DMS 273 (cell line): ENCODE measurements around the gene VMP1.
A peak's percentile ranks its signal among the peaks of the same experiment; 100 is the strongest.
"Not testable (repeated sequence)": the region's sequence is repeated elsewhere in the genome, so short reads cannot be mapped to it uniquely, and the experiment has no call there.

Experiments
- DNase-seq: peaks from one replicate; lab custom pipeline; 2025; ENCODE audit not compliant: unreplicated experiment; lab: John Stamatoyannopoulos, UW

Gene VMP1

DNA sequence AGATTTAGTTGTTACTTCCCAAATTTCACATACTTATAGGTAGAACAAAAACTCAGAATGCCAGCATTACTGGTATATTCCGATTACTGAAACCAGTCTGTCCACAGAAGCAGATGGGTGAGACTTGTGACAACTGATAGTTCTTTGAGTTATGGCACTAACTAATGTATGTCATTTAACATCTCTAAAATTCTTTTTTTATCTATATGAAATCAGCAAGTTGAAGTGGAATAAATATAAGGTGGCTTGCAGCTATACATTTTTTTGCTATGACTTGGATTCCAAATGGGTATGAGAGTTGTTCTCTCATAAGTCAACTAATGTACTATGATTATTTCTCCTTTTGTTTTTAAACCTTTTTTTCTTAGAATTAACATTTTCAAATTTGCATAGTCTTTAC is 69.1 kb downstream of the VMP1 start:
- DNase-seq: no peak

- DNase-seq: no peak
Observed at GRCh38 chr17:59777033-59777432, 69.6 kb downstream of the VMP1 start.

- no peak for DNase-seq
Observed at GRCh38 chr17:59778996-59779395, 71.5 kb downstream of the VMP1 start.

GRCh38 chr17:59779521-59779920 is 72.1 kb downstream of the VMP1 start:
- no peak for DNase-seq

- not testable (repeated sequence) for DNase-seq
Observed at GRCh38 chr17:59780548-59780947, 73.1 kb downstream of the VMP1 start.

GRCh38 chr17:59783221-59784047 is 76.0 kb downstream of the VMP1 start:
- peak; percentile 58 for DNase-seq

- peak; percentile 28 for DNase-seq
Observed at GRCh38 chr17:59785091-59785799, 77.8 kb downstream of the VMP1 start.

DNA sequence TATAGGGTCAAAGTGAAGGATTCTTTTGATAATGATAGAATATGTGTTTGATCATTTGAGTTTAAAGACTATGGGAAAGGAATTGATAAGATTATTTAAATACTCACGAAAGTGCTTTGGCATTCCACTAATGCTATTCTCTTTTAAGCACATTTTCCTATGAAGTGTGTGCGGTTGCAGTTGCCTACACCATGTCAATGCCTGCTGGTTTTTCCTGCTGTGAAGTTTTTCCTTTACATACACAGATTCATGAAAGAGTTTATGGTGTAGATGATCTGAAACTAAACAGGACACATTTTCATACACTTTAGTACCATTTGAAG is 78.7 kb downstream of the VMP1 start:
- DNase-seq: no peak

DNA sequence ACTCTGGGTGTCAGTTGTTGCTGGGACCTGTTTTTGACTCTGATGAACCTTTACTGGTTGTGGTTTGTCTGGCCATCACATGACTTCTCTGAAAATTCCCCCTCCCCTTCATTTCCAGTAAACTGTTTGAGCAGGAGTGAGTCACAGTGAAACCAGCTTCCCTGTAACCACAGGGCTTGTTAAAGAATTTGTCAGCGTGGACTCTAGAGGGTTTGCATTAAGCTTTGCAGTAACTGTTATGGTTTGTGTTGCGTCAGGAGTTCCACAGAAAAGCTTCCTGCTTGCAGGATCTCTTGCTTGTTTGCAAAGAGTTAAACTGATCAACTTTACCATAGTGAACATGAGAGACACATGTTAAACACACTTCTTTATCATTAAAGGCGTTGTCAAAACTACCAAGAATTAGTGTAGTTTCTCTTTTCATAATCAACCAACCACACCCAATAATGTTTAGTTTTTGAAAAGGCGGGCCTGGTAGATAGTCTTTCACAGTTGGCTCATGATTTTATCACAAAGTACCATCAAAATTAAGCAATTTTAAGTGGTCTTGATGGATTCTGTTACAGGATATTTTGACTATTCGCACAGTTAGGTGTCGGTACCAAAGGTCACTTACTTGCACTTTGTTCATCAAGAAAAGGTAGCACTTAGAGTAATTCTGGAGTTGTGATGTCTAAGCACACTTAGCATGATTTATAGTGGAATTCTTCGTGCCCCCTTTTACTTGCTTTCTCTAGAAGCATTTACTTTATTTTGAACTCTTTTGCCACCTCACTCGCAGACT is 79.3 kb downstream of the VMP1 start:
- DNase-seq: peak; percentile 90

GRCh38 chr17:59789849-59790248 is 82.4 kb downstream of the VMP1 start:
- not testable (repeated sequence) for DNase-seq

DNA sequence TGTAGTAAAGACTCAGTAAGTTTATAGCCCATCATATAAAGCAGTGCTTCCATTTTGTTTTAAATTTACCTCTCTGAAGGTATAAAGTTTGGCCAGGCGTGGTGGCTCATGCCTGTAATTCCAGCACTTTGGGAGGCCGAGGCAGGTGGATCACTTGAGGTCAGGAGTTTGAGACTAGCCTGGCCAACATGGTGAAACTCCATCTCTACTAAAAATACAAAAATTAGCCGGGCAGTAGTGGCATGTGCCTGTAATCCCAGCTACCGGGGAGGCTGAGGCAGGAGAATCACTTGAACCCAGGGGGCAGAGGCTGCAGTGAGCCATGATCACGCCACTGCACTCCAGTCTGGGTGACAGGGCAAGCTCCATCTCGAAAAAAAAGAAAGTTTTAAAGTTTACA is 83.0 kb downstream of the VMP1 start:
- not testable (repeated sequence) for DNase-seq

- no peak for DNase-seq
Observed at GRCh38 chr17:59790910-59791309, 83.5 kb downstream of the VMP1 start.

- no peak for DNase-seq
Observed at GRCh38 chr17:59791603-59792457, 84.4 kb downstream of the VMP1 start.

DNA sequence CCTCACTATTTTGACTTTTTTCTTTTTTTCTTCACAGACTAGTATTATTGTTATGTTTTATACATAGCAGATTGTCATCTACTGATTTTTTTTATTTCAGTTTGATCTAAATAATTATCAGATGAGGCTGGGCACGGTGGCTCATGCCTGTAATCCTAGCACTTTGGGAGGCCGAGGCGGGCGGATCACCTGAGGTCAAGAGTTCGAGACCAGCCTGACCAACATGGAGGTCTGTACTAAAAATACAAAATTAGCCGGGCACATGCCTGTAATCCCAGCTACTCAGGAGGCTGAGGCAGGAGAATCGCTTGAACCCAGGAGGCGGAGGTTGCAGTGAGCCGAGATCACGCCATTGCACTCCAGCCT is 85.0 kb downstream of the VMP1 start:
- not testable (repeated sequence) for DNase-seq

DNA sequence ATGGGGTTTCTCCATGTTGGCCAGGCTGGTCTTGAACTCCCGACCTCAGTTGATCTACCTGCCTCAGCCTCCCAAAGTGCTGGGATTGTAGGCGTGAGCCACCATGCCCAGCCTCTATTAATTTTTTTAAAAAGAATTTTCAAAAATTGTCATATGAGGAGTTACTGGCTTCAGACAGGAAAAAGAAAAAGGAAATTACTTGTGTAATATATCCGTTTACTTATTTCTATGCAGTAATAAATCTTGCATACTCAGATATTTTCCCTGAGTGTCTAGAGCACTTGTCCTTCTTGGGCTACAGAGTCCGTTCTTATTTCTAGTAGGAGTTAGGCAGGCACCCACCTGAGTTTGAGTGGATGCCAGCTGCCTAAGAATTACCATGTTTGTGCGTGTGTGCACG is 85.8 kb downstream of the VMP1 start:
- DNase-seq: no peak

DNA sequence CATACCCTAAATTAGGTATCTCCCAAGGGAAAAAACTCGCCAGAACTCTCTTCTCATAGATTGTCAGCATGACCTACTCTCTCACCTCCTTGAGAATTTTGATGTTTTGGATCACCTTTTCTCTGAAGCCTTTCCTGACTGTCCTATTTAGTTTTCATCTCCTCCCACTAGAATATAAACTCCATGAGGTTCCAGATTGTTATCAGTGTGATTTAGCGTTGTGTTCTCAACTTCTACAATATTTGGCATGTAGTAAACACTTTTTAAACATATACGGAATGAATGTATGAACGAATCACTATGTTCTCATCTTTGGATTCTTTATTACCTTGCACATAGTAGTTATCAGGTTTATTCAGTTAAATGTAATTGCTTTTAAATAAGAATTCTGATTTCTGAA is 88.7 kb downstream of the VMP1 start:
- no peak for DNase-seq

- no peak for DNase-seq
Observed at GRCh38 chr17:59796785-59797205, 89.3 kb downstream of the VMP1 start.

DNA sequence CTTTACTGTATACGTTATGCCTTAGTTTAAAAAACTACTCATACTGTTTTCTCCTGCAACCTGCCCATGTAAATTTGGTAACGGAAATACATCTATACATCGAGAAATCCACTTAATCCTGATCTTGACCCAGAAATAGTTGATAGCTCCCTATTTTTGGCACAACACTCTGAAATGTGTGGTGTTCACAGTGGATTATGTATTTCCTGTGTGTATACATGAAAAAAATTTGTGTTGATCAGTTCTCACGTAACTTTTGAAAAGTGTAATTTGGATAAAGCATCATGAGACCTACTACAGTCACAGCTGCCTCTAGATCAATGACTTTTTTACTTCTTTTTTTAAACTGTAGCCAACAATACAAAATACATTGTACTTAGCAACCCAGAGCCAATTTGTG is 90.7 kb downstream of the VMP1 start:
- DNase-seq: no peak

- no peak for DNase-seq
Observed at GRCh38 chr17:59800530-59800942, 93.1 kb downstream of the VMP1 start.

- no peak for DNase-seq
Observed at GRCh38 chr17:59802160-59802559, 94.7 kb downstream of the VMP1 start.

- peak; percentile 72 for DNase-seq
Observed at GRCh38 chr17:59804901-59805465, 97.5 kb downstream of the VMP1 start.
